ENCODE data around the gene OR8S1.

DNA sequence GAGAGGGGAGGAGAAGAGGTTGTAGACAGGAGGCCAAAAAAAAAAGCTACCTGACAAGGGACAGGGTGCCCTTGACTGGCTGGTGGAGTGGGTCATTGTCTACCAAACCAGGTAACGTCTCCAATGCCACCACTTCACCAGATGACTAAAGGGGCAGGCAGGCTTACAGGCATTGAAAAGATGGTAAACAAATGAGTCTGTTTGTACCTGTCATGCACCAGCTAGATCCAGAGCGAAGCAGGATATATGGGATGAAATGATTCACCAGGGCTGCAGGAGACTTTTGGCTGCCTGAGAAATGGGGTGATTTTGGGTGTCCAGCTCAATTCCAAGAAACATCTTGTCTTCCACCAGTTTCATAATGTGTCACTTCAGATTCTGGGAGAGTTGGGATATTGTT lies 39.2 kb upstream of the OR8S1 start:
- TF ChIP-seq POLR2AphosphoS5 (IDR thresholded peaks at IDR 0.05; ENCODE audit: low read depth, low read length) (no peak), CTCF (IDR thresholded peaks at IDR 0.05) (no peak)
- TF ChIP-seq, protein P1, sequence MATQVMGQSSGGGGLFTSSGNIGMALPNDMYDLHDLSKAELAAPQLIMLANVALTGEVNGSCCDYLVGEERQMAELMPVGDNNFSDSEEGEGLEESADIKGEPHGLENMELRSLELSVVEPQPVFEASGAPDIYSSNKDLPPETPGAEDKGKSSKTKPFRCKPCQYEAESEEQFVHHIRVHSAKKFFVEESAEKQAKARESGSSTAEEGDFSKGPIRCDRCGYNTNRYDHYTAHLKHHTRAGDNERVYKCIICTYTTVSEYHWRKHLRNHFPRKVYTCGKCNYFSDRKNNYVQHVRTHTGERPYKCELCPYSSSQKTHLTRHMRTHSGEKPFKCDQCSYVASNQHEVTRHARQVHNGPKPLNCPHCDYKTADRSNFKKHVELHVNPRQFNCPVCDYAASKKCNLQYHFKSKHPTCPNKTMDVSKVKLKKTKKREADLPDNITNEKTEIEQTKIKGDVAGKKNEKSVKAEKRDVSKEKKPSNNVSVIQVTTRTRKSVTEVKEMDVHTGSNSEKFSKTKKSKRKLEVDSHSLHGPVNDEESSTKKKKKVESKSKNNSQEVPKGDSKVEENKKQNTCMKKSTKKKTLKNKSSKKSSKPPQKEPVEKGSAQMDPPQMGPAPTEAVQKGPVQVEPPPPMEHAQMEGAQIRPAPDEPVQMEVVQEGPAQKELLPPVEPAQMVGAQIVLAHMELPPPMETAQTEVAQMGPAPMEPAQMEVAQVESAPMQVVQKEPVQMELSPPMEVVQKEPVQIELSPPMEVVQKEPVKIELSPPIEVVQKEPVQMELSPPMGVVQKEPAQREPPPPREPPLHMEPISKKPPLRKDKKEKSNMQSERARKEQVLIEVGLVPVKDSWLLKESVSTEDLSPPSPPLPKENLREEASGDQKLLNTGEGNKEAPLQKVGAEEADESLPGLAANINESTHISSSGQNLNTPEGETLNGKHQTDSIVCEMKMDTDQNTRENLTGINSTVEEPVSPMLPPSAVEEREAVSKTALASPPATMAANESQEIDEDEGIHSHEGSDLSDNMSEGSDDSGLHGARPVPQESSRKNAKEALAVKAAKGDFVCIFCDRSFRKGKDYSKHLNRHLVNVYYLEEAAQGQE (IDR thresholded peaks at IDR 0.05; ENCODE audit: insufficient read depth in 1 of 2, low read depth in 2 of 2, low read length in 1 of 2): no peak
